ENCODE results near the gene CEBPB.
"Not testable (repeated sequence)": the region's sequence is repeated elsewhere in the genome, so short reads cannot be mapped to it uniquely, and the experiment has no call there.

Gene CEBPB

DNA sequence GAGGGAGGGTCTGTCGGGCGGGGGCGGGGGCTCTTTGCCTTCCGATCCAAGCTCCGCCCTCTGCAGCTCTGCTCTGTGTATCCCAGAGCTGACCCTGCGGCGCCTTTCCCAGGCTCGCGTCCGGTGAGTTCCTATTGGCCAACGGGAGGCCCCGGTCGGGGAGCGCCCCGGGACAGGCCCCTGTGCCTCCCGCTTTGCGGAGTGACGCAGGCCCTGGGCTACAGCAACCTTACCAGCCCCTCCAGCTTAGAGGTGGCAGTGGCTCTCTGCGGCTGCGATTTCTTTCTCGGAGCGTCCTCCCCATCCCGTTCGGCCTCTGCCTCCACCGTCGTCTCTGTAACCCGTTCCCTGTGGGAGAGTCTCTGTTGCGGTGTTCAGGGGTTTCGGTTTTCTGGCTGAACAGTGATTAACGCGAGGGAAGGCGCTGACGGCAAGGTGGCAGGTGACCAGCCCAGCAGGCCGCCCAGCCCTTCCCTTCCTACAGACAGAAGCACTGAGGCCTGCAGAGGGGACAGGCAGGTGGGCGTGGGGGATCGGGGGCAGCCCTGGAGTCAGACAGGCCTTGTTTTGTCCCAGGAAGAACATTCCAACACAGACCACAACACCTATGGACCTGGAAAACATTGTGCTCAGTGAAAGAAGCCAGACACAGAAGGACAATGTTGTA is 18.1 kb upstream of the CEBPB start:
- DNase-seq (ENCODE audit: insufficient read length) = no peak
- FAIRE-seq = no peak
- no peak for TF ChIP-seq TAF1 (IDR thresholded peaks at IDR 0.05; ENCODE audit: borderline replicate concordance, low read depth, low read length)
- TF ChIP-seq POLR2AphosphoS5 (IDR thresholded peaks at IDR 0.05; ENCODE audit: low read depth, low read length) = no peak
- TF ChIP-seq POLR2A (IDR thresholded peaks at IDR 0.05; ENCODE audit: low read depth, low read length) = no peak

DNA sequence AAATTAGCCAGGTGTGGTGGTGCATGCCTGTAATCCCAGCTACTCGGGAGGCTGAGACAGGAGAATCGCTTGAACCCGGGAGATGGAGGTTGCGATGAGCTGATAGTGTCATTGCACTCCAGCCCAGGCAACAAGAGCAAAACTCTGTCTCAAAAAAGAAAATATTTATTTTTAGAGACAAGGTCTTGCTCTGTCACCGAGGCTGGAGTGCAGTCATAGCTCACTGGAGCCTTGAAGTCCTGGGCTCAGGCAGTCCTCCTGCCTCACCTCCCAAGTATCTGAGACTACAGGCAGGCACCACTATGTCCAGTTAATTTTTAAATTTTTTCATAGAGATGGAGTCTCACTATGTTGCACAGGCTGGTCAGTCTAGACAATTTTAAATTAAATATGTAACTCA is 16.2 kb upstream of the CEBPB start:
- DNase-seq (ENCODE audit: insufficient read length) (no peak), FAIRE-seq (no peak)
- TF ChIP-seq TAF1 (IDR thresholded peaks at IDR 0.05; ENCODE audit: borderline replicate concordance, low read depth, low read length) = no peak
- TF ChIP-seq POLR2AphosphoS5 (IDR thresholded peaks at IDR 0.05; ENCODE audit: low read depth, low read length) = no peak
- no peak for TF ChIP-seq POLR2A (IDR thresholded peaks at IDR 0.05; ENCODE audit: low read depth, low read length)

DNA sequence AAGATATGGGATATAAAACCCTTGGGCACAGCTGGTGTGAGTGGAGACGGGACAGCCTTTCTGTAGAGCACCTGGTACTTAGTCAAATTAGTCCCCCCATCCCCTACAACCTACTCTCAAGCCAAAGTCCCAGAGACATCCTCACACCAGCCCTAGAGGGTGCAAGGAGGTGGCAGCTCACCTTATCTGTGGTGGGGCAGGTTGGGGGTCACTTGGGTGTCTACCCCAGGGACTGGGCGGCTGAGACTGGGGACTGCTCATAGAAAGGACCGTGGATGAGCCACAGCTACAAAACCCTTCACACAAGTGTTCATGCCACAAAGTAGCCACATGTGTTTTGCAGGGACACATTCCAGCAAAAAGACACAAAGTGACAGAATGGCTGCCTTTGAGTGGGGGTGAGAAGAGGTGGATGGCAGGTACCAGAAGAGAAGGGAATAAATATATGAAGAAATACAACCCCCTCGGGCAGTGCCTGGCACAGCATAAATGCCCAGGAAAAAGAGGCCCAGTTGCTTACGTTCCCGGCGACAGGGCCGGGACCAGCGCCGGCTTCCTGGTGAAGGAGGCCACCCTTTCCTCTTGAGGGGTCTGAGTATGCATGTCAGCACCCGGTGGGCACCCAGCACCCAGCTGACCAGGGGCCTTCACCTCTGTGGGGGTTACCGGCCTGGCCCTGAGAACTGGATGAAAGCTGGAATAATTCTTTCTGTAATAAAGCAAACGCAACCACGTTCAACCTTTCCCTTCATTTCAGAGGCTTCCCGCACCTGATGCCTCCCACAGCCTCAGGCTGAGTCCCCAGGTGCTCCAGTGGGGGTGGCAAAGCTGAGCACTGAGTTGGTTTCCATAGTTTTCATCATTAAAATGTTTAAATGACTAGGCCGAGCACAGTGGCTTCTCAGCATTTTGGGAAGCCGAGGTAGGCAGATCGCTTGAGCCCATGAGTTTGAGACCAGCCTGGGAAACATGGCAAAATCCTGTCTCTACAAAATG is 14.4 kb upstream of the CEBPB start:
- no peak for DNase-seq (ENCODE audit: insufficient read length)
- FAIRE-seq = no peak
- TF ChIP-seq POLR2AphosphoS5 (IDR thresholded peaks at IDR 0.05; ENCODE audit: low read depth, low read length) = no peak
- TF ChIP-seq TAF1 (IDR thresholded peaks at IDR 0.05; ENCODE audit: borderline replicate concordance, low read depth, low read length) = no peak
- TF ChIP-seq POLR2A (IDR thresholded peaks at IDR 0.05; ENCODE audit: low read depth, low read length) = no peak

DNA sequence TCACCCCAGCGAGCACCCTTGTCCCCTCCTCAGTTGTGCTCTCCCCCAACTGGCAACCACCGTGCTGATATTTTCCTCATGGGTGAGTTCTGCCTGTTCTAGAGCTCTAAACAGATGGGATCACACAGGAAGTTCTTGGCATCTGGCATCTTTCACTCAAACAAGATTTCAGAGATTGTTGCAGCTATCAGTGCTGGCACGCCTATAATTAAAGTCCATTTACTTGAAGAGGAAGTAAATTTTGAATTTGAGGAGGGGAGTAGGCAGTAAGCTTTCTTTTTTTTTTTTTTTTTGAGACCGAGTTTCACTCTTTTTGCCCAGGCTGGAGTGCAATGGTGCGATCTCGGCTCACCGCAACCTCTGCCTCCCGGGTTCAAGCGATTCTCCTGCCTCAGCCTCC is 12.0 kb upstream of the CEBPB start:
- not testable (repeated sequence) for FAIRE-seq

DNA sequence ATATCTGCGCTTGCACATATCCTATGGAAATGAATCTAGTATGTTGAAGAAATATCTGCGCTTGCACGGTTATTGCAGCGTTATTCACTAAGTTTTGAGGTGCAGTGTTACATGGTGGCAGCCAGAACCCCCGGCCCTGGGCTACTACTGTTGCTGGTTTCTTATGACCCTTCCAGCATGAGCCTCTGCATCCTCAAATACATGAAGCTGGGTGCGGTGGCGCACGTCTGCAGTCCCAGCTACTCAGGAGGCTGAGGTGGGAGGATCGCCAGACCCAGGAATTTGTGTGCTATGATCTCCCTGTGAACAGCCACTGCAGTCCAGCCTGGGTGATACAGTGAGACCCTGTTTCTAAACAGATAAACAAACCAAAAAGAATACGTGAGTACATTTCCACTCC is 9.3 kb upstream of the CEBPB start:
- no peak for DNase-seq (ENCODE audit: insufficient read length)
- FAIRE-seq = no peak
- TF ChIP-seq POLR2AphosphoS5 (IDR thresholded peaks at IDR 0.05; ENCODE audit: low read depth, low read length) (no peak), TAF1 (IDR thresholded peaks at IDR 0.05; ENCODE audit: borderline replicate concordance, low read depth, low read length) (no peak), POLR2A (IDR thresholded peaks at IDR 0.05; ENCODE audit: low read depth, low read length) (no peak)

More for the DNA sequence above, 12.0 kb upstream of the CEBPB start:
- not testable (repeated sequence) for DNase-seq (ENCODE audit: insufficient read length)

DNA sequence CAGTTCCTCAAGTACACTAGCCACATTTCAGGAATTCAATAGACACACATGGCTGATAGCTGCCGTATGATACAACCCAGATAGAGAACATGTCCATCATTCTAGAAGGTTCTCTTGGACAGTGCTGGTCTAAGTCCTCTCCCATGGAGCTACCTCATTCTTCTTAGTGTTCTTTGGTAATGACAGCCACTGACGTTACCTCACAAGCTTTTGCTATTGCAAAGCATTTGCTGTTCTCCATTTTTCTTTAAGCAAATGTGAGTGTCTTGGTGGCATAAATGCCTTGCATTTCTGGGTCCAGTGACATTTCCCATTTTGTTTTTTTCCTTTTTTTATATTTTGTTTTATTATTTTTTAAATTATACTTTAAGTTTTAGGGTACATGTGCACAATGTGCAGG is 8.3 kb upstream of the CEBPB start:
- DNase-seq (ENCODE audit: insufficient read length) (no peak), FAIRE-seq (no peak)
- no peak for TF ChIP-seq POLR2AphosphoS5 (IDR thresholded peaks at IDR 0.05; ENCODE audit: low read depth, low read length)
- no peak for TF ChIP-seq POLR2A (IDR thresholded peaks at IDR 0.05; ENCODE audit: low read depth, low read length)
- no peak for TF ChIP-seq TAF1 (IDR thresholded peaks at IDR 0.05; ENCODE audit: borderline replicate concordance, low read depth, low read length)

DNA sequence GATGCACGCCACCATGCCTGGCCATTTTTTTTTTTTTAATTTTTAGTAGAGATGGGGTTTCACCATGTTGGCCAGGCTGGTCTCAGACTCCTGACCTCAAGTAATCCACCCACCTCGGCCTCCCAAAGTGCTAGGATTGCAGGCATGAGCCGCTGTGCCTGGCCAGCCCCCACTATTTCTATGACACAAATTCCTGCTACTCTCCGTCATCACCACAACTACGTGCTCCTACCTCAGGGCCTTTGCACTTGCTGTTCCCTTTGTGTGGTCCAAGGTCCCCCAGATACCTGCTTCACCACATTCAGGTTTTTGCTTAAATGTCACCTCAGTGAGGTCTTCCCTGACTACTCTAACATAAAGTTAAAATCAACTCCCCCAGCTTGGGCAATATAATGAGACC is 5.2 kb upstream of the CEBPB start:
- TF ChIP-seq POLR2A (IDR thresholded peaks at IDR 0.05; ENCODE audit: low read depth, low read length) (no peak), TAF1 (IDR thresholded peaks at IDR 0.05; ENCODE audit: borderline replicate concordance, low read depth, low read length) (no peak), POLR2AphosphoS5 (IDR thresholded peaks at IDR 0.05; ENCODE audit: low read depth, low read length) (no peak)
- DNase-seq (ENCODE audit: insufficient read length) = no peak

DNA sequence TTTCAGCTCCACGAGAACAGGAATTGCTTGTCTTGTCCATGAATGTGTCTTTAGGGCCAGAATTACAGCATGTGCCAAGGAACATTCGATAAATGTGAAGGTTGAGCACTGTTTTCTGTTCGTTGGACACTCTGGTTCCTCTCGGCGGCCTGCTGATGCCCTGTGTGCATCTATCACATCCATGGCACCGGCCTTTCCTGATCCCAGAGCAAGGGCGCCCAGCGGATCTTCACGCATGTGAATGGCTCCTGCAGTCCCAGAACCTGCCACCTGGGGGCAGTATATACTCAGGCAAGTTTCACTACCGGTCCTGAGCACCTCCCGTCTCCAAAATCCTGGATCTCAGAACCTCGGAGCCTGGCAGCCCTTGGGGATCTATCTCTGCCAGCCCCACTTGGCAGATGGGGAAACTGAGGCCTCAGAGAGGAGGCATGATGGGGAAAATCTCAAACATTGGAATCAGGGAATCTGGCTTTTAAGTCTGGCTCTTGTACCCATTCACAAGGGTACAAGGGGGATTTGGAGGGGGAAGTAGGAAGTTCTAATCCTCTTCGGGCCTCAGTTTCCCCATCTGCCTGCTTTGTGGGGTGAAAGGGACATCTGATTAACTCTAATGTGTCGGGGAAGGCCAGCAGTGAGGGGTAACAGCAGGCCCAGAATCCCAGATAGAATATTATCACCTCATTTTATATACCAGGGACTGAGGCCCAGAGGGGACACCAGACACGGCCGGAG is 4.3 kb upstream of the CEBPB start:
- no peak for TF ChIP-seq TAF1 (IDR thresholded peaks at IDR 0.05; ENCODE audit: borderline replicate concordance, low read depth, low read length)
- TF ChIP-seq POLR2A (IDR thresholded peaks at IDR 0.05; ENCODE audit: low read depth, low read length) = no peak
- no peak for TF ChIP-seq POLR2AphosphoS5 (IDR thresholded peaks at IDR 0.05; ENCODE audit: low read depth, low read length)
- FAIRE-seq (peak; percentile 56), DNase-seq (ENCODE audit: insufficient read length) (no peak)

More for the DNA sequence above, 5.2 kb upstream of the CEBPB start:
- FAIRE-seq = no peak

DNA sequence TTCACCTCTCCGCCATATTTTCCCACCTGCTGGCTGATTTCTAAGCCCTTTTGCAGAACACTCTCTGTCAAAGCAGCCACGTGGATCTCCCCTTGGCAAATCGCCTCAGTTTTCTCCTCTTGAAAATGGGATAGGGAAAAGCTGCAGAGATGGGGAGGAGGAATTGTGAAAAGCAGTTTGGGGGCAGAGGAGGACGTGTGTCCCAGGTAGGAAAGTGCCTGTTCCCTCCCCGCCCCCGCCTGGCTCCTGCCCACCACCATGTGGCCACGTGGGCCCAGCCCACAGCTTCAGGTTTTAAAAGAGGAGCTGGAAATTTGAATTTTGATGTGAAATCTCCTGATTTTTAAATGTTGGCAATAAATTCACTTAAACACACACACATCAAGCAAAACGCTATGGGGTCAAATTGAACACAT is 3.6 kb upstream of the CEBPB start:
- FAIRE-seq (no peak), DNase-seq (ENCODE audit: insufficient read length) (no peak)
- TF ChIP-seq POLR2A (IDR thresholded peaks at IDR 0.05; ENCODE audit: low read depth, low read length) (no peak), POLR2AphosphoS5 (IDR thresholded peaks at IDR 0.05; ENCODE audit: low read depth, low read length) (no peak), TAF1 (IDR thresholded peaks at IDR 0.05; ENCODE audit: borderline replicate concordance, low read depth, low read length) (no peak)

DNA sequence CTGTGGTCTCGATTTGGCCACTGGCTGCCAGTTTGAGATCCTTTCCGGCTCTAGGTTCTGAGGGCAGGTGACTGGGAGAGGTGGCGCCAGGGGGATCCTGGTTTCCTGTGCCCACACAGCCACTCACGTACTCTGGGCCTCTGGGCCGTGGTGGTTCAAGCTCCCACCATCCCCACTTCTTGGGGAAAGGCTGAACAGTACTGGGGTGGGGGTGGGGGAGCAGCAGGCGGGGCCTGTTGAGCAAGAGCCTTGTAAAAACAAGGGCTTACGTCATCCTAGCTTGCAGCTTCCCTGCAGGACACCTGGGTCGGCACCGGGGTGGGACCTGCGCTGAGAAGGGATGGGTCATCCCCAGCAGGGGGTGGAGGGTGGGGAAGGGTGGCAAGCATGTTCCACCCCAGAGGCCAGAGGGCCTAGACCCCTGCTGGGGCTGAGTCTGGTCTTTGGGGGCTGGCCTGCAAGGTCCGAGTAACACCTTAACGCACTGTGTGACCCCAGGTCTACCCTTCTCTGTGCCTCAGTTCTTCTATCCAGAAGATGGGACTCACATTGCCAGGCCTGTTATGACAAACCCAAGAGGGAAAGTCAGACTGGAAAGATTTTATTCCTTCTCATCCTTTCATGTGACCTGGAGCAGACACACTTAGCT is 3.1 kb upstream of the CEBPB start:
- no peak for FAIRE-seq
- TF ChIP-seq POLR2A (IDR thresholded peaks at IDR 0.05; ENCODE audit: low read depth, low read length) = no peak
- no peak for TF ChIP-seq POLR2AphosphoS5 (IDR thresholded peaks at IDR 0.05; ENCODE audit: low read depth, low read length)
- TF ChIP-seq TAF1 (IDR thresholded peaks at IDR 0.05; ENCODE audit: borderline replicate concordance, low read depth, low read length) = no peak

DNA sequence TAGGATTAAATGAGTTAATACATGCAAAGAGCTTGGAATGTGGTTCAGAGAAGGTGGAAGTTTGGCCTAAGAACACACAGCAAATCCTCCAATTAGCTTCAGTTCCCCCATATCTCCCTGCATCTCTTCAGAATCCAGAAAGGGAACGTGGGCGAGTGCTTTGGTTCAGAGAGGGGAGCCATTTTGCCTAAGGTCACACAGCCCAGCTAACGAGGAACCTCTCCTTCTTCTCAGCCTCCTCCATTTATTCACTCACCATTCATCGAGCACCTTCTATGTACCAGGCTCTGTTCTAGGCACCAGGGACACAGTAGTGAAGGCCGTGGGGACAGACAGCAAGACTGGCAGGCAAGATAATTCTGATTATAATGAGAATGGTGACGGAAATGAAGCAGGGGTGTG is 2.3 kb upstream of the CEBPB start:
- FAIRE-seq (no peak), DNase-seq (ENCODE audit: insufficient read length) (no peak)
- TF ChIP-seq POLR2AphosphoS5 (IDR thresholded peaks at IDR 0.05; ENCODE audit: low read depth, low read length) = no peak
- TF ChIP-seq TAF1 (IDR thresholded peaks at IDR 0.05; ENCODE audit: borderline replicate concordance, low read depth, low read length) = no peak
- no peak for TF ChIP-seq POLR2A (IDR thresholded peaks at IDR 0.05; ENCODE audit: low read depth, low read length)

More for the DNA sequence above, 3.1 kb upstream of the CEBPB start:
- no peak for DNase-seq (ENCODE audit: insufficient read length)

Data from GM12892 (cell line).